HG02973 (cell line): ENCODE measurements around the gene RASAL2.

ENCODE experiments used
- ATAC-seq: cut with Tn5 transposase; IDR thresholded peaks from one replicate; pipeline ENCODE4 v1.9.1; 2021; ENCODE audit warnings: moderate library complexity; ENCODE audit not compliant: unreplicated experiment

The RASAL2 gene

GRCh38 chr1:178418284-178418955 lies 324.5 kb downstream of the RASAL2 start:
- ATAC-seq: peak; percentile 75

GRCh38 chr1:178434360-178434759 lies 340.5 kb downstream of the RASAL2 start:
- no peak for ATAC-seq

DNA sequence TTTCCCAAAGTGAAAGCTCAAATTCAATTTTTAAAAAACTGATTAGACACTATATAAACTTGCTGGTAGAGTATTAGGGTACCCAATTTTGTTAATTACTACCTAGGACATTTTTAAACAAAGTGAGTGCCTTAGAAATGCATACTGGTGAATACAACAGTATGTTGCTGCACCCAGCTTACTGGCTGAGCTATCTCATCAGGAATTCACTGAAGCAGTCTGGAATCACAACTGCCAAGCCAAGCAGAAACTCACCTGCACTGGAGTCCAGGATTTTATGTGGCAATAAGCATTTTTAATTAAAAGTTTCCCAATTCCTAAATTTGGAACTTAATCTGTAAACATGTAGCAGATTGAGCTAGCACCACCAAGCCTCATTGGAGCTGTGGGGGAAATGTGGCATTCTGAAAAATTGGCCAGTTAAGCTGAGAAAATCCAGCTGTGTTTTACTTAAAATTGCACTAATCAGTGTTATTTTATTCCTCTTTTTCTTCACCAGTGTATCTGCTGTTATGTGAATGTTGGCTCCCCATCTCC lies 341.1 kb downstream of the RASAL2 start:
- no peak for ATAC-seq

DNA sequence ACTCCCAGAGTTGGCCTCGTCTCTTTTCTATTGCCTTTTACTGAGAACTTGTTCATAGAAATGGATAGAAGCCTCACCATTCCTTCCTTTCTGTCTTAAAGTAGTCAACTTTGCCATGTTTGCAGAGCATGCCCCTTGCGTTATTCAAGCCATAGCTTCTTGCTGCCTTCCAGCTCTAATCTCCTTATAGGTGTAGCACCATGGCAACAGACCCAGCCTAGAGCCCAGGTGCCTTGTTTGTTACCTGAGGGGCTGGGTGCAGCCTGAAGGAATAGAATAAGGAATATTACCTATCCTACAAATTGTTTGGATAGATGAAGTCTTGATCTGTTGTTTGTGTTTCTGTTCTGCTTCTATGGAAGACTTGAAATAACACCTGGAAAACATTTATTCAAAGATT lies 343.0 kb downstream of the RASAL2 start:
- ATAC-seq: no peak

DNA sequence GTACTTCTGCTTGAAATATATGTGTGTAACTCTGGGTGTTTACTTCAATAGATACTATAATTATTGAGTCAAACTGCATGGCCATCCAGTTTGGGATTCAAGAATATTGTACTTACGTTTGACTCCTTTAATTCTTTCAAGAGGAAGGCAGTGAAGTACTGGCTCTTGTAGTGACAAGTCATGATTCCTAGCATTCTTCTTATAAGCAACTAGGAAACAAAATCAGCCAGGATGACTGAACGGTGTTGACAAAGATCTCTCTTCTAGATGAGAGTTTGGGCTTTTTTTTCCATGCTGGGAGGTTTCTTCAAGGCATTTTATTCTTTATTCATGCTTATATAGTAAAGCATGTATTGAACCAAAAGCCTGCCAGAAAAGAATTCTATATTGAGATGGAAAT lies 344.5 kb downstream of the RASAL2 start:
- ATAC-seq: no peak

DNA sequence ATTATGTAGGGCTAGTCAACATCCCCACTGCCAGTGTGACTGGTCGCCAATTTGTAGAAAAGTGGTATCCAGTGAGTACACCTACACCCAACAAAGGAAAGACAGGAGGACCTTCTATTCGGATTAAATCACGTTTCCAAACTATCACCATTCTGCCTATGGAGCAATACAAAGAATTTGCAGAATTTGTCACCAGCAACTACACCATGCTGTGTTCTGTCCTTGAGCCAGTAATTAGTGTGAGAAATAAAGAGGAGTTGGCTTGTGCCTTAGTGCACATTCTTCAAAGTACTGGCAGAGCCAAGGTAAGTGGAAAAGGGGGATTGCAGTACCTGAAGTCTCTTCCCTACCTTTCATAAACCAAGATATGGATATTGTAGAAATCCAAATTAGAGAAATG lies 349.0 kb downstream of the RASAL2 start:
- ATAC-seq: no peak

- ATAC-seq: no peak
Observed at GRCh38 chr1:178450871-178451270, 357.0 kb downstream of the RASAL2 start.

DNA sequence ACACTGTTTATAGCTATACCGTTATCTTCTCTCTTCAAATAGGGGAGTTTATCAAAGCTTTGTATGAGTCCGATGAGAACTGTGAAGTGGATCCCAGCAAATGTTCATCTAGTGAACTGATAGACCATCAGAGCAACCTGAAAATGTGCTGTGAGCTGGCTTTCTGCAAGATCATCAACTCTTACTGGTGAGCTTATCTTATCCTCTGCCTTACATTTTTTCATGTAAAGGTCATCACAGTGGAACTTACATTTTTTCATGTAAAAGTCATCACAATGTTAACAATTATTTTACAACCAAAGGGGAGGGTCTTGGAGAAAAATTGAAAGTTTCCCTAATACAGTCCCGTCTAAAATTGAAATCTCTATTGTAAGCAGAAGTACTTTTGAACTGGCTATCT lies 357.6 kb downstream of the RASAL2 start:
- no peak for ATAC-seq

DNA sequence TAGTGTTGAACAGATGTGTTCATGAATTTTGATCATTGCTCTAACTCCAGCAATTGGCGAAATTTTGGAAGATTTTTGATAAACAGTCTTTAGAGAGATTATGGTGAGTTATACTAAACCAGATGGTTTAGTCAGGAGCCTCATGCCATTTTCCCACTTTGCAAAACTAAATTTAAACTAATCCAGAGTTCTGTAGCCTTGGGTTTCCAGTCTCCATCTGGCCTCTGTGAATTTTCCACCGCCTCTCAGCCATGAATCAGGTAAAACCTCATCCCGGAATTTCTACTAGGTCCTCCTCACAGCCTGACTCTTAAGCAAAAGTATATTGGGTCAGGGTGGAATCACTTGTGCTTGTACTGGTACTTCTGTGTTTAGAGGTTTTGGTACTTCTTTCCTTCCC lies 358.1 kb downstream of the RASAL2 start:
- ATAC-seq: no peak

- ATAC-seq: no peak
Observed at GRCh38 chr1:178456472-178456871, 362.6 kb downstream of the RASAL2 start.

- no peak for ATAC-seq
Observed at GRCh38 chr1:178457651-178458050, 363.7 kb downstream of the RASAL2 start.

GRCh38 chr1:178458203-178458602 lies 364.3 kb downstream of the RASAL2 start:
- ATAC-seq: no peak

DNA sequence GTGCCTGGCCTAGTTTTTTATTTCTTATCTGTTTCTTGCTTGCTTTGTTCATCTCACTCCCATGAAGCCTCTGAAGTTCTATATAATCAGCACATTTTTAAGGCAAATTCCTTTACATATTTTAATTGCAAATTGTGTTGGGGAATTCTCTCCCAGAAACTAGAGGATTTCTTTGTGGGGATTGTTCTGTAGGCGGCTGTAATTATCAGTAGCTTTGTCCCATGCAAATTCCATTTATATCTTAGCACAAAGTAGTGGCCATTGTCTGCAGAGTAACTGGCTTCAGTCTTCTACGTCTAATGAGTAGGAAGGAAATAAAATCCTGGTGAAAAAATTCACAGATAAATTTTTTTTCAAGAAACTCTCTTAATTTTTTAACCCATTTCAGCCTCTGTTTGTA lies 367.2 kb downstream of the RASAL2 start:
- ATAC-seq: no peak

GRCh38 chr1:178461701-178462100 lies 367.8 kb downstream of the RASAL2 start:
- ATAC-seq: no peak

- ATAC-seq: no peak
Observed at GRCh38 chr1:178464141-178464540, 370.2 kb downstream of the RASAL2 start.

DNA sequence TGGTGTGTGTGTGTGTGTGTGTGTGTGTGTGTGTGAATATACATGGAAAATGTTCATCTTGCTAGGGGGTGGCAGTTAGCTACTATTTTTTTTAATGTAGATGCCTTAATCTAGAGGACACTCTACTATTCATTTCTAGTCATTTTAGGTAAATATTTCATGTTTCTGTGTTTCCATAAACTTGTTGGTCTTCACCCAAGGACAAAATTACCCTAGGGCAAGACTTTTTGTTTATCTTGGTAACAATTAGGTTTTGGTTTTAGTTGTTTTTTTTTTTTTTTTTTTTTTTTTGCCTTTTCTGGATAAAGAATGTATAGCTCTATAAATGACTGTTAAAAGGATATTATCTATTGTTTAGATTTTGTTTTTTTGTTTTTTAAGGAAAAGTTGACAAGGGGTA lies 370.7 kb downstream of the RASAL2 start:
- ATAC-seq: no peak

GRCh38 chr1:178465011-178465410 lies 371.1 kb downstream of the RASAL2 start:
- ATAC-seq: no peak

- ATAC-seq: no peak
Observed at GRCh38 chr1:178467837-178468236, 373.9 kb downstream of the RASAL2 start.

DNA sequence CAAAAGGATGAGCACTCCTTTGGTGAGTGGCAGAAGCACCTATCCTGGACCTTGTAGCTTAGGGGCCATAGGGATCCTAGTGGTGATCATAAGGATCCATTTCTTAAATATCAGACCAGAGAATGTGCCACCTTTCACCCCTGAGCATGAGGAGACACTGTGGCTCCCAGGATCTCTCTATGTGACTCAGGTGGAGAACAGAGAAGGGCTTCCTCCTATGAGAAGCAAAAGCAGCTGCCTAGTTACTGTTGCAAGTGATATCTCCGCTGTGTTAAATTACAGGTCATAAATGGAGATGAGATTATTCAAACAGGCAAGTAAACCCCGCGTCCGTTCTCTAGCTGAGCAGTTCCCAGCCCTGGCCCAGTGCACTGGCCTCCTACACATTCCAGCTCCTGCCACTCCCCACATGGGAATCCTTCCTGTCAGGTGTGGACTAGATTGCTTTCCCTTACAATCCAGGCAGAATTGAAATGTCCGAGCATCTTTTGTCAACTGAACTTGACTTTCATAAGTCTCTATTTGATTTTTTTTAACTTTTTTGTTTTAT lies 376.6 kb downstream of the RASAL2 start:
- no peak for ATAC-seq

DNA sequence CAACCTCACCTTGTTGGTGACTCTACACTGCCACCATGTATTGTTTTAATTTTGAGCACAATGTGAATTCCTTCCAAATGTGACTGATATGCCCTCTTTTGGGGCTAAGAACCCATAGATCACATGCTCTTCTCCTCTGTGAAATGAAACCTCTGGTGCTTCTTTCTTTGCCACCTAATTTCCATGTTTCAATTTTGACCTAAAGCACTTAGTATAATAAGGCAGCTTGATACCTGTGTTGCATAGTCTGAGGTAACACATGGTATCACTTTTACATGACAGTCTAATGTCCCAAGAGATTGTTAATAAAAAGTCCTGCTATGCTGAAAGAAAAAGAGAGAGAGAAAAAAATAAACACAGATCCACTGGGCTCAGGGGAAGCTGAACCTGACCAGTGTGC lies 378.6 kb downstream of the RASAL2 start:
- no peak for ATAC-seq

DNA sequence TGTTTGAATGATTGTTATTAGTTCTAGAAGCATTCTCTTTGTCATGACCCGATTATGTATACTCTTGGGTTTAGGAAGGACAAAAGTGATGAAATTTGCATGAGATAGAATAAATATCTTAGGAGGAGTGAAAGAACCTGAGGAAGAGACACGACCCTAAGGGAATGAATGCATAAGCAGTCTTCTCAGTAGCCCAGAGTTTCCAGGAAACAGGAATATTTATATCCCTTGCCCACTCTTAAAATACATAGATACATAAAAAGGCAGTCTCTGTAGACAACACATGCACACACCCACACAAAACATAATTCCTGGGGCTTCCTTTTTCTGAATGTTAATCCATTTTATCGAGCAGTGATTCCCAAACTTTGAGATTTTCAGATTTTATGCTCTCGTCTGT lies 383.5 kb downstream of the RASAL2 start:
- no peak for ATAC-seq

GRCh38 chr1:178477841-178478240 lies 383.9 kb downstream of the RASAL2 start:
- no peak for ATAC-seq
